MG63 (cell line): ENCODE data around the gene CALCR. TPM values are rescaled to one million over a fixed set of nuclear protein-coding genes. Genes with fewer than 3 reads are reported as not detected.
"Not testable (repeated sequence)": the region's sequence is repeated elsewhere in the genome, so short reads cannot be mapped to it uniquely, and the experiment has no call there.

Source experiments
- DNase-seq: peaks from one replicate; pipeline ENCODE4 v3.0.0-alpha.2; 2020
- H3K27me3 ChIP-seq: fragments of 250-450 bp; sonication (Bioruptor Pico); 2 replicates; pipeline ENCODE4 v1.5.1; 2020; ENCODE audit warnings: mild to moderate bottlenecking, moderate library complexity
- H3K36me3 ChIP-seq: fragments of 250-450 bp; sonication (Bioruptor Pico); 2 replicates; pipeline ENCODE4 v1.5.1; 2020; ENCODE audit warnings: mild to moderate bottlenecking, moderate library complexity
- H3K4me3 ChIP-seq: fragments of 250-450 bp; sonication (Bioruptor Pico); 2 replicates; pipeline ENCODE4 v1.5.1; 2020; ENCODE audit warnings: mild to moderate bottlenecking, moderate library complexity
- H3K9me3 ChIP-seq: fragments of 250-450 bp; sonication (Bioruptor Pico); 2 replicates; pipeline ENCODE4 v1.5.1; 2020; ENCODE audit warnings: mild to moderate bottlenecking, moderate library complexity
- total RNA-seq: library from RNA; depleted of rRNA; stranded (reverse); fragments of >200 nt; shearing (Covaris generic); gene quantifications from 2 replicates; pipeline ENCODE4 v1.2.3, GENCODE V29; 2014; ENCODE audit warnings: low replicate concordance

The CALCR gene
- total RNA-seq, 1 experiment from 2014 or later: not detected

GRCh38 chr7:93503088-93503487, 71.4 kb downstream of the CALCR start:
- Histone ChIP-seq H3K9me3 (no peaks in the 10 kb centered on the region), H3K4me3 (no peak overlapping the region), H3K27me3 (no peaks in the 10 kb centered on the region), H3K36me3 (no peaks in the 10 kb centered on the region)
- no peak for DNase-seq

- H3K4me3 ChIP-seq, H3K9me3 ChIP-seq, DNase-seq, H3K36me3 ChIP-seq, H3K27me3 ChIP-seq: not testable (repeated sequence)
Measured at GRCh38 chr7:93491860-93492259, 82.7 kb downstream of the CALCR start.

- no peaks in the 10 kb centered on the region for H3K27me3 ChIP-seq
- H3K4me3 ChIP-seq: no peak overlapping the region
- no peaks in the 10 kb centered on the region for H3K9me3 ChIP-seq
- H3K36me3 ChIP-seq: no peaks in the 10 kb centered on the region
- DNase-seq: no peak
Measured at GRCh38 chr7:93476491-93477344, 97.8 kb downstream of the CALCR start.

- Histone ChIP-seq H3K36me3 (no peaks in the 10 kb centered on the region), H3K4me3 (no peak overlapping the region), H3K9me3 (no peaks in the 10 kb centered on the region), H3K27me3 (no peaks in the 10 kb centered on the region)
- DNase-seq: no peak
Measured at GRCh38 chr7:93475811-93476210, 98.7 kb downstream of the CALCR start.

DNA sequence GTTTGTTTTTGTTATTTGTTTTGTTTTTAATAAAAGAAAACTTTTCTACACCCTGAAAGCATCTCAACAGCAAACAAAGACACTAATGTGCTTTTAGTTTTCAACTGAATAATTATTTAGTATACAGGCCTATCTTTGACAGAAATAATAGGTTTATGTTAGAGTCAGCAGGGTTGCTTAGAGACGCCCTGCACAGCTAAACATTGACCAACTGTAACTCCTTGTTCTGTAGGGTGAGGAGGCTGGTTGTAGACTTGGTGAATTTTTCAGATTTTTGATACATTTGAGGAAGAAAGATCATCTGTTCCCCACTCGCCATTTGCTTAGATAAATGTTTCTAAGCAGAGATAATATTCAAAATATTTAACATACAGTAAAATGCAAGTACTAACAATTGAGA, 103.1 kb downstream of the CALCR start:
- DNase-seq: no peak
- Histone ChIP-seq H3K4me3 (no peak overlapping the region), H3K9me3 (no peaks in the 10 kb centered on the region), H3K27me3 (no peaks in the 10 kb centered on the region), H3K36me3 (no peaks in the 10 kb centered on the region)

- Histone ChIP-seq H3K27me3 (no peaks in the 10 kb centered on the region), H3K36me3 (no peaks in the 10 kb centered on the region)
- DNase-seq: no peak
Measured at GRCh38 chr7:93463764-93464163, 110.8 kb downstream of the CALCR start.

GRCh38 chr7:93461350-93461749, 113.2 kb downstream of the CALCR start:
- H3K9me3 ChIP-seq: no peaks in the 10 kb centered on the region
- H3K4me3 ChIP-seq: no peak overlapping the region
- no peak for DNase-seq
- H3K36me3 ChIP-seq: no peaks in the 10 kb centered on the region
- H3K27me3 ChIP-seq: no peaks in the 10 kb centered on the region

More at GRCh38 chr7:93463764-93464163, 110.8 kb downstream of the CALCR start:
- no peaks in the 10 kb centered on the region for H3K9me3 ChIP-seq
- H3K4me3 ChIP-seq: no peak overlapping the region

DNA sequence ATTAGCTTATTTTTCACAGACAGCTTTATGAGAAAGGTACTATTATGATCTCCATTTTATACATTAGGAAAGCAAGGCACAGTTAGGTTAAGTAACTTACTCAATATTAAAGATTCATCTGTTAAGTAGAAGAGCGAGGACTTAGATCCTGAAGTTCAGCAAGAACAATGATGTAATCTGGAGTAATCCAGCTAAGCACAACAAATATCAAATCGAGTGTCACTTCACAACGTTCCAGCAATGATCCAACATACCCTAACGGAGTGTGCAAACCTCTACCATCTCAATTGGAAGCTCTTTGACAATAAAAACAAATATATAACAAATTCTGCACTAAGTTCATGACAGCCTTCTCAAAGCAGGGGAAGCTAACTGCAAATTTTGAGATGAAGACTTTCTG, 121.3 kb downstream of the CALCR start:
- H3K4me3 ChIP-seq: no peak overlapping the region
- H3K9me3 ChIP-seq: no peaks in the 10 kb centered on the region
- no peaks in the 10 kb centered on the region for H3K36me3 ChIP-seq
- peaks cover 3% of the 10 kb centered on the region; the same call in 1 of the 2 replicates for H3K27me3 ChIP-seq
- no peak for DNase-seq

DNA sequence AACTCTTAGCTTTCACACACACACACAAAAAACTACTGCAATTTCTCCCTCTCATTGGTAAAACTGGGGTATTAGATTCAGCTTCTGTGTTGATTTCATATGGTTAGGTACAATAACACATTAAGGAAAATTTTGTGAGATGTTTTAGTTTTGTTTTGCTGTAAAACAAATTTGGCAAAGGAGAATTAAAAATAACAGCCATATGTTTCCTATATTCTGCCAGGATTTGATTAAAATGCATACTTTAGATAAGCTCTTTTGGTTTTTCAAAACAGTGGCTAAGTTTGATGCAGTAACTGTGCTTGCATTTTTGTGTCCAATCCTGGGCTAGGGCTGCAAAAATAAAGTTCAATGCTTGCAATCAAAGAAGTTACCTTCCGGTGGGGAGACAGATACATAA, 126.3 kb downstream of the CALCR start:
- DNase-seq: no peak
- Histone ChIP-seq H3K9me3 (no peaks in the 10 kb centered on the region), H3K27me3 (peaks cover 6% of the 10 kb centered on the region; the same call in 1 of the 2 replicates), H3K36me3 (no peaks in the 10 kb centered on the region), H3K4me3 (no peak overlapping the region)

DNA sequence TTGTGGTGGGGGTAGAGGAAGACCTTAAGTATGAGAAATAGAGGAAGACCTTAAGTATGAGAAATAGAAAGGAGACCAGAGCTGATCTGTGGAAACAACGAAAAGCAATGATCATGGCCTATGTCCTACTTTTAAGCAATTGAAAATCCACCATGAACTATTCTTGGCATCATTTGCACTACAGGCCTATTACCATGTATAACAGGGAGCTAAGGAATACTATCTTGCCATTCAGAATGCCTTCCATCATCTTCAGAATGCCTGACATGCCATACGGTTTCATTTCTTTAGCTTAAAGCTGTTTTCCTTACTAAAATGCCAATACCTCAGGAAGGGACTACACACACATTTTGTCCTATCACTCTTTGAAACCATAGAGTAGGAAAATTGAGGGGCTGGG, 127.0 kb downstream of the CALCR start:
- no peak for DNase-seq
- Histone ChIP-seq H3K27me3 (peaks cover 6% of the 10 kb centered on the region; the same call in 1 of the 2 replicates), H3K9me3 (no peaks in the 10 kb centered on the region), H3K4me3 (no peak overlapping the region), H3K36me3 (no peaks in the 10 kb centered on the region)

DNA sequence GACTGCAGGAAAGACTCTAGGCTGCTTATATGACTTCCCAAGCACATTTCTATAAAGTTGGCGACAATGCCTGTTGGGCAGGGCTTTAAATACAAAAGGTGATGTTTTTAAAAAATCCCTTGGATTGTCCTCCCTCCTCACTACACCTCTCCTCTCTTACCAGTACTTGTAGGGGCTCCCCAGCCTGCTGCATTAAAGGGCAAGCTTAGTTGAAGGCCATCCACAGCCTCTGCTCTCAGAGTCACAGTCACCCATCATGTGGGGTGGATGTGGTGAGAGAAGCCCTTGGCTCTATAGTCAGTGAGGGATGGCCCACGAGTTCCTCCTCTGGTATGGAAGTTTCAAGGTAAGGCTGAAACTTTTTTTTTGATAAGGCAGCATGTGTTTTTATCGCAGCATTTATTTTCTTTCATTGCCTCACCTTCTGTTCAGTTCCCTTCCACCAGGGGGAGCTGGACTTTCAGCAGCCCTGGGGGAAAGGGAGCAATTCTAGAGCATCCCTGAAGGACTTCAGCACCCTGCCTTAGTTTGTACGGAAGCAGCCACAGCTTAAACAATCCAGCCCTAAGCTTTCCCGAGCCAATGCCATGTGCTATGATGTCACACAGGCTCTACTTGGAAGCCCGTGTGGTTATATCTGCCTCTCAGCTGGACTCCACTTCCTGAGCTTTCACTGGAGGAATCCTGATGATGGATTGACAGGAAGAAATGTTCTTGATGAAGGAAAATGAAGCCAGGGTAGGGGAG, 131.9 kb downstream of the CALCR start:
- no peak overlapping the region for H3K4me3 ChIP-seq
- H3K36me3 ChIP-seq: no peaks in the 10 kb centered on the region
- H3K9me3 ChIP-seq: no peaks in the 10 kb centered on the region
- no peaks in the 10 kb centered on the region for H3K27me3 ChIP-seq
- DNase-seq: no peak

DNA sequence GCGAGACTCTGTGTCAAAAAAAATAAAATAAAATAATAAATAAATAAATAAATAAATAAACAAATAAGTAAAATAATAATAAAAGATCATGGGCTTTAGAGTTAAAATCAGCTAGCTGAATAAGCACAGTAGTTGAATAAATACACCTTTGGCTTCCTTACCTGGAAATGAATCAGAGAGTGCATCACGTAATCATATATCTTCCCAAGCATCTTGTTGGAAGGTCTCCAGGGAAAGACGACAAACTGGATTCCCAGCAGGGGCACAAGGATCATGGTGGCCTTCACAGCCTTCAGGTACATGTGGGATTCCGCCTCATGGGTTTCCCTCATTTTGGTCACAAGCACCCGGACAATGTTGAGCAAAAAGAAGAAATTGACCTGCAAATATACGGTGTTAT, 138.7 kb downstream of the CALCR start:
- Histone ChIP-seq H3K36me3 (no peaks in the 10 kb centered on the region), H3K4me3 (no peak overlapping the region), H3K27me3 (no peaks in the 10 kb centered on the region), H3K9me3 (no peaks in the 10 kb centered on the region)
- no peak for DNase-seq

- no peaks in the 10 kb centered on the region for H3K36me3 ChIP-seq
- no peak overlapping the region for H3K4me3 ChIP-seq
- DNase-seq: no peak
- no peaks in the 10 kb centered on the region for H3K27me3 ChIP-seq
- H3K9me3 ChIP-seq: no peaks in the 10 kb centered on the region
Measured at GRCh38 chr7:93432130-93432529, 142.4 kb downstream of the CALCR start.

DNA sequence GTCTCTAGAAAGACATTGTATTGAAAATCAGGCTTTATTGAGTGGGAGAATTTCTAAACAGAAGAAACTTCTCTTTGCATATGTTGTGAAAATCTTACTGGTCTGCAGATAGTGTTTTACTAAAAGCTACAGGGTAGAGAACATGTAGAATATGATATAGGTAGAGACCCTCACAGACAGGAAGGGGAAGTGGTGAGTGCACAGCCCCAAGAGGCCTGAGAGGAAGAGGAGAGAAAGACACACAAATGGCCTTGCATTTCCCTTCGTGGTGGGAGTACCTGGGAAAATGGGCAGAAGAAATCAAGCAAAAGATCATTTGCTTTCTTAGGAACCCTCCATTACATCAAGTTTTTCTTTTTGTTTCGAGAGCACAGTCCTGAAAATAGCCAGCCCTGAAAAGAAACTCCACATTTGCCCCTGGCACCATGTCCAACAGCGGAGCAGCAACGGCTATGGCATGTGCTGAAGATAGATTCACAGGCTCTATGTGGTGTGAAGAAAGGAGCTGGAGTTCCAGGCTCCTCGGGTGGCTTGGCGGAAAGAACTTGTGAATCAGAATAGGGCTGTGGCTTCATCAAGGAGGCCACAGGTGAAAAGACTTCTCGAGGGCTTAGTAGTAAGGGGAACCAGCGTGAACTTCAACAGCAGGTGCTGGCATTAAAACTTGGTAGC, 143.5 kb downstream of the CALCR start:
- Histone ChIP-seq H3K27me3 (no peaks in the 10 kb centered on the region), H3K36me3 (no peaks in the 10 kb centered on the region)

GRCh38 chr7:93429563-93429962, 145.0 kb downstream of the CALCR start:
- H3K36me3 ChIP-seq: no peaks in the 10 kb centered on the region
- no peak overlapping the region for H3K4me3 ChIP-seq
- H3K9me3 ChIP-seq: no peaks in the 10 kb centered on the region
- DNase-seq: no peak
- no peaks in the 10 kb centered on the region for H3K27me3 ChIP-seq

More for the DNA sequence above, 143.5 kb downstream of the CALCR start:
- Histone ChIP-seq H3K9me3 (no peaks in the 10 kb centered on the region), H3K4me3 (no peak overlapping the region)
- DNase-seq: no peak

DNA sequence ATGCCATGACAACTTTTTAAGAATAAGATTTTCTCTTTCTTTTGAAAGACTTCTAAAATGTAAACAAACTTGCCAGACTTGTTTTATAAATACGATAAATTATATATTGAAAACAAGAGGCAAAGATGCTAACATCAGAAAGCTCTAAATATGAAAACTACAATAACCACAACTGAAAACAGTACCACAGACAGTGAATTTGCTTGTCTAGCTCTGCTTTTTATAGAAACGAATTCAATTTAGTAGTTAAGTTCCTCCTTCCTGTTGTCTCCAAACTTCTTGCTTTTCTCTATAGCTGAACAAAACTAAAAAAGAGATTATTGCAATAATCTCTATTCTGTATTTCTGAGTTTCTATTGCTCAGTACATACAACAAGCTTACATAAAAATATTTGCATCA, 147.4 kb downstream of the CALCR start:
- DNase-seq: no peak
- H3K9me3 ChIP-seq: no peaks in the 10 kb centered on the region
- H3K4me3 ChIP-seq: no peak overlapping the region
- H3K27me3 ChIP-seq: no peaks in the 10 kb centered on the region
- H3K36me3 ChIP-seq: no peaks in the 10 kb centered on the region

GRCh38 chr7:93426155-93426696, 148.3 kb downstream of the CALCR start:
- DNase-seq: no peak
- H3K9me3 ChIP-seq: no peaks in the 10 kb centered on the region
- H3K36me3 ChIP-seq: no peaks in the 10 kb centered on the region
- no peak overlapping the region for H3K4me3 ChIP-seq
- H3K27me3 ChIP-seq: no peaks in the 10 kb centered on the region
